ENCODE data around the gene TOP2A.
"Not testable (repeated sequence)": the region's sequence is repeated elsewhere in the genome, so short reads cannot be mapped to it uniquely, and the experiment has no call there.

The TOP2A gene

GRCh38 chr17:40376541-40376940, 41.2 kb downstream of the TOP2A start:
- DNase-seq (ENCODE audit: low spot score): not testable (repeated sequence)

DNA sequence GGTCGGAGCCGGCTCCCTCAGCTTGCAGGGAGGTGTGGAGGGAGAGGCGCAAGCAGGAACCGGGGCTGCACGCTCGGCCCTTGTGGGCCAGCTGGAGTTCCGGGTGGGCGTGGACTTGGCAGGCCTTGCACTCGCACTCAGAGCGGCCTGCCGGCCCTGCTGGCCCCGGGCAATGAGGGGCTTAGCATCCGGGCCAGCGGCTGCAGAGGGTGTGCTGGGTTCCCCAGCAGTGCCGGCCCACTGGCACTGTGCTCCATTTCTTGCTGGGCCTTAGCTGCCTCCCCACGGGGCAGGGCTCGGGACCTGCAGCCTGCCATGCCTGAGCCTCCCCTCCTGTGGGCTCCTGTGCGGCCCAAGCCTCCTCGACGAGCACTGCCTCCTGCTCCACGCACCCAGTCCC, 41.9 kb downstream of the TOP2A start:
- DNase-seq (ENCODE audit: low spot score): not testable (repeated sequence)

- no peak for DNase-seq (ENCODE audit: low spot score)
These were observed 42.7 kb downstream of the TOP2A start for GRCh38 chr17:40374821-40375498.

DNA sequence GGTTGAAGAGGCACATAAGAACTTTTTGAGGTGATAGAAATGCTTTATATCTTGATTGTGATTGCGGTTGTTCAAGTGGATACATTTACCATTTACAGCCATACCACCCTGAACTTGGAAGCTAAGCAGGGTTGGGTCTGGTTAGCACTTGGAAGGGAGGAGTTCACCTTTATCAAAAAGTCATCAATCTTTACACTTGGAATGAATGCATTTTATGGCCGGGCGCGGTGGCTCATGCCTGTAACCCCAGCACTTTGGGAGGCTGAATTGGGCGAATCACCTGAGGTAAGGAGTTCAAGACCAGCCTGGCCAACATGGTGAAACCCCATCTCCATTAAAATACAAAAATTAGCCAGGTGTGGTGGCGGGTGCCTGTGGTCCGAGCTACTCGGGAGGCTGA, 43.7 kb downstream of the TOP2A start:
- DNase-seq (ENCODE audit: low spot score): no peak

DNA sequence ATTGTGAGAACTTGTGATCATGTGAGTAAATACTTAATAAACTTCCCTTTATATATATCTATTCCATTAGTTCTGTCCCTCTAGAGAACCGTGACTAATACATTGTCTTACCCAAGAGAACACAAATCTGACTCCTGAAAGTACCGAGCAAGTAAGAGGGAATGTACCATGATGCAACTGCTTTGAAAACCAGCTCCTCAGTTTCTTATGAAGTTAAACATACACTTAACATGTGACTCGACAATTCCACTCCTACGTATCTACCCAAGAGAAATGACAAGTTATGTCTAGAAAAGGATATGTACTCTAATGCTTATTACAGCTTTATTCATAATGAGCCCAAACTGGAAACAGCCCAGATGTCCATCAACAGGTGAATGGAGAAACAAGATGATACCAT, 44.4 kb downstream of the TOP2A start:
- DNase-seq (ENCODE audit: low spot score): no peak

DNA sequence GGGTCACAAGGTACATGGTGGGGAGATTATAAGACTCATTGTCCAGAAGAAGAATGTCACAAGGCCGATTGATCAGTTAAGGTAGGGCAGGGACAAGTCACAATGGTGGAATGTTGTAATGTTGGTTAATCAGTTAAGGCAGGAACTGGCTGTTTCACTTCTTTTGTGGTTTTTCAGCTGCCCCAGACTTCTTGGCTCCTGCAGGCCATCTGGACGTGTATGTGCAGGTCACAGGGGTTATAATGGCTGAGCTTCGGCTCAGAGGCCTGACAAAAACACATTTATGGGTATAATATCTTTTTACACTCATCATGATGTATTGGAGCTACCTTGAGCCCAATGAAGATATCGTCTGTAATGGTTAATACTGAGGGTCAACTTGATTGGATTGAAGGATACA, 45.1 kb downstream of the TOP2A start:
- DNase-seq (ENCODE audit: low spot score): not testable (repeated sequence)

DNA sequence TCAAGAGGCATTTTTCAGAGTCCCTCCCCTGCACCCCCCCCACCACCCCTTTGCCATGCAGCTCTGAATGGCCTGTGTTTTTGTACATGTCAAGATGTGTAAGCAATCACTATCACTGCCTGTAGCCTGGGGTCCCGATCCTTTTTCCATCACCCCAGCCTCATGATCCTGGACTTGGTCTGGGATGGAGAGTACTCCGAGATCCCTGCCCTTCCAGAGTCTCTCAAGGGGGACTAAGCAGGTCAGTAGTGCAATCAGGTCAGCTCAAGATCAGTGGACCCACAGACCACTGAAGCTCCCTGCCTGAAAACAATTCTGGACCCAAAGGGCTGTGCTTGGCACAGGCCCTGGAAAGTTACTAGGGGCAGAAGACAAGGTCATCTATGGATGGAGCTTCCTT, 45.7 kb downstream of the TOP2A start:
- DNase-seq (ENCODE audit: low spot score): no peak

DNA sequence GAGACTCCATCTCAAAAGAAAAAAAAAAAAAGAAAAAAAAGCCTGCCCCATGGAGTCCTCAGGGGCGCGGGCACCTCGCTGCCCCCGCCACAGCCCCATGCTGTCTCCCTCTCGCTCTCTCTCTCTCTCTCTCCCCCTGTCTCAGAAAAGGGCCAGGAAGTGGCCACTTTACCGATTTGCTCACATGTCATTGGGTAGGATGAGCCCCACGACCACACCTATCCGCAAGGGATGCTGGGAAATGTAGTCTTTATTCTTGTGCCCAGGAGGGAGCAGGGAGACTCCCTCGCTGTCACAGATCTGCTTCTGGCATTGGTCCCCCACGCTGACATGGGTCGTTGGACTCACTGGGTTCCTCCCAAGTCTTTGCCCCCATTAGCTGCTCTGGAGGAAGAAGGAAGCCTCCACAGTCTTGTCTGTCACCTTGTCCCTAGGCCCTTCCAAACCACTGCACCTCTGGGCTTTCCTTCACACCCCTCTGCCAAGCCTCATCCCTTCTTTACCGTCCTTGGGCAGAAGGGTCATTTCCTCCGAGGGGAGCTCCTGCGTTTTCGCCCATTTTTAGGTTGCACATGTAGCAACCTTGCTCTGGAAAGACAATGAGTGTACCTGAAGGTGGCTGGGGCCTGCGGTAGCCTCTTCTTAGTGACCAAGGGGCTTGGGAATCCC, 46.3 kb downstream of the TOP2A start:
- peak; percentile 38 for DNase-seq (ENCODE audit: low spot score)

- DNase-seq (ENCODE audit: low spot score): no peak
These were observed 47.8 kb downstream of the TOP2A start for GRCh38 chr17:40369923-40370322.

- DNase-seq (ENCODE audit: low spot score): not testable (repeated sequence)
These were observed 50.0 kb downstream of the TOP2A start for GRCh38 chr17:40367728-40368127.

GRCh38 chr17:40366861-40367518, 50.7 kb downstream of the TOP2A start:
- DNase-seq (ENCODE audit: low spot score): no peak

DNA sequence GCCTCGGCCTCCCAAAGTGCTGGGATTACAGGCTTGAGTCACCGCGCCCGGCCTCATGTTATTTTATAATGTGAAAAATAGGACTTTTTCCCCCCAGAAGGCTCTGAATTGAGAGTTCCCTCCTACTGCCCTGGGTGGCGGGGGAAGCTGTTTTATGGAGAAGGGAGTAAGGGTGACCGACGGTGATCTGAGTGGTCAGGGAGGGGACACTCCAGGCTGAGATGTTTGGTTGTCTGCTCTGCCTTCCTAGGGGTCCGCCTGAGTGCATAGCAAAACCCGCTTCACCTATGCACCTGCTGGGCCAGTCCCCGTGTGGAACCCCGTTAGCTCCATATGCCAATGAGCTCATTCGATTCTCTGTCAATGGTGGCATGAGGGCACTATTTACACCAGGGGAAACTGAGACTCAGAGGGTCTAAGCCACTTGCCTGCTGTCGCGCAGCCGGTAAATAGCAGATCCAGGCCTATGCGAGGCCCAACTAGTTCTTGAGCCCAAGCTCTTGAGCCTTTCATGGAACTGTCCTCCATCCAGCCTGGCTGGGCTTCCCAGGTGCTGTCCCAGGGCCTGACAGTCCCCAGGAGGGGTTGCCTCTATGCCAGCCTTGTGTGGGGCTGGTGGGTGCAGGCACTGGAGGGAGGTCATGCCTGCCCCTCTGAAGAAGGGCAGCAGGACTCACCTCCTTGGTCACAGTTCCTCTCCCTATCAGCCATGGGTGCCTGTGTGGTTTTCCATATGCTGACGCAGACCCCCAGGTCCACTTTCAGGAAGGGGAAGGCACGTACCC, 51.4 kb downstream of the TOP2A start:
- no peak for DNase-seq (ENCODE audit: low spot score)

DNA sequence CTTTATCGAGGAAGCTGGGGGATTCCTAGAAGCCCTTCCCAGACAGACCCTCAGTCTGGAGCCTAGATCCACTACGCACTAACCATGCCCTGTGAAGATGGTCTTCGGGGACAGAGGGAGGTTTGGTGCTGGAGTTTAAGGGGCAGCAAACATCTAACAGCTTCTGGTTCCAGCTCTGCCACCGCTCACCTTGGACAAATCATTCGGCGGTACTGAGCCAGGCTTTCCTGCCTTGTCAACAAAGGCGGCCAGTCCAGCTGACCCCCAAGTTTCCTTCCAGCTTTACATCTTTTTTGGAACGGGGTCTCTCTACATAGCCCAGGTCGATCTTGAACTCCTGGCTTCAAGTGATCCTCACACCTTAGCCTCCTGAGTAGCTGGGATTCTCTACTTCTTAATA, 52.8 kb downstream of the TOP2A start:
- no peak for DNase-seq (ENCODE audit: low spot score)

GRCh38 chr17:40364121-40364861, 53.4 kb downstream of the TOP2A start, which contains the start of gene GJD3:
Gene GJD3 (minus strand): TSS chr17:40364737. CDS start chr17:40363815, 922 bp downstream.
- DNase-seq (ENCODE audit: low spot score): no peak

DNA sequence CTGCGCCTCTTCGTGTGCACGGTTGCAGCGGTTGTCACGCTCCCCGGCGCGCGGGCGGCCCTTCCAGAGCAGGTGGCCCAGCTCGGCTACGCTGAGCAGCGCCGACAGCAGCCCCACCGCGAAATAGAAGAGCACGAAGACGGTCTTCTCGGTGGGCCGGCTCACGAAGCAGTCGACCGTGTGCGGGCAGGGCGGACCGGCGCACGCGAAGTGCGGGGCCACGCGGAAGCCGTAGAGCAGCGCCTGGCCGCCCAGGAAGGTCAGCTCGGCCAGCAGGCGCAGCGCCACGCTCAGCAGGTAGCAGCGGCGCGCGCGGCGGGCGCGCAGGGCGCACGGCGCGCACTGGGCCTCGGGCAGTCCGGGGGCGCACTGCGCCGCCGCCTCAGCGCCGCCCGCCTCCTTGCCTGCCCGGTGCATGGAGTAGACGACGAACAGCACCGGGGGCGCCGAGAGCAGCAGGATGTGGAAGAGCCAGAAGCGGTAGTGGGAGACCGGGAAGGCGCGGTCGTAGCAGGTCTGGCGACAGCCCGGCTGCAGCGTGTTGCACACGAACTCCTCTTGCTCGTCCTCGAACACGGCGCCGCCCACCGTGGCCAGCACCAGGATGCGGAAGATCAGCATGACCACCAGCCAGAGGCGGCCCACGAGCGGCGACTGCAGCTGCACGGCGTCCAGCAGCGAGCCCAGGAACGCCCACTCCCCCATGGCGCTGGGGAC, 54.4 kb downstream of the TOP2A start:
- DNase-seq (ENCODE audit: low spot score): no peak

GRCh38 chr17:40362696-40363110, 55.0 kb downstream of the TOP2A start:
- no peak for DNase-seq (ENCODE audit: low spot score)

DNA sequence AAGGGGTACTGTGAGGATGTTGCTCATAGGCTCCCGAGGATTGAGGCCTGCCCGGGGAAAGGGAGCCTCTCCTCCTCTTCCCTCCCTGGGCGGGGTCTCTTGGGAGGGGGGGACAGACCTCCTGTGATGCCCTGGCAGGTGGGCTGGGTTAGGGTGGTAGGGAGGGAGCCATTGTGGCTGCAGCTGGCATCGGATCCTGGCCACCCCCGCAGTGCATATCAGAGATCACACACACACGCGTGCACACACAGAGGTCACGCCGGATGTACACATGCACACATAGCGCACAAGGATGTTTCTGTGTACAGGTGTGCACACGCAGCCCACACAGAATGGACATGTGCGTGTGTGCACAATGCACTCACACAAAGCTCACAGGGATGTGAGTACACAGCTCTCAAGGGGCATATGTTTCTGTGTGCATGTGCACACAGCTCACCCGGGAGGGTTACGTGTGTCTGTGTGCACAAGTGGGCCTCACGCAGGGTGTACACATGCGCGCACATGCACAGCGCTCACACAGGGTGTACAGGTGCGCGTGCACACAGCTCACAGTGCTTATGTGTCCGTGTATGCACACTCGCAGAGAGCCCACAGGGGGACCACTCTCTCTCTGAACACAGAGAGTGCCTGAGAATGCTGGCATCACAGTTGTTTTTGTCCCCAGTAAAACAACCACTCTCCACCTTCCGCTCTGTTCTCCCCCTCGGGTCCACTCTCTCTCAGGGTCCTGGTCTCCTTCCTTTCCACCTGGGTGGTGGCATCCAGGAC, 55.6 kb downstream of the TOP2A start:
- DNase-seq (ENCODE audit: low spot score): no peak

DNA sequence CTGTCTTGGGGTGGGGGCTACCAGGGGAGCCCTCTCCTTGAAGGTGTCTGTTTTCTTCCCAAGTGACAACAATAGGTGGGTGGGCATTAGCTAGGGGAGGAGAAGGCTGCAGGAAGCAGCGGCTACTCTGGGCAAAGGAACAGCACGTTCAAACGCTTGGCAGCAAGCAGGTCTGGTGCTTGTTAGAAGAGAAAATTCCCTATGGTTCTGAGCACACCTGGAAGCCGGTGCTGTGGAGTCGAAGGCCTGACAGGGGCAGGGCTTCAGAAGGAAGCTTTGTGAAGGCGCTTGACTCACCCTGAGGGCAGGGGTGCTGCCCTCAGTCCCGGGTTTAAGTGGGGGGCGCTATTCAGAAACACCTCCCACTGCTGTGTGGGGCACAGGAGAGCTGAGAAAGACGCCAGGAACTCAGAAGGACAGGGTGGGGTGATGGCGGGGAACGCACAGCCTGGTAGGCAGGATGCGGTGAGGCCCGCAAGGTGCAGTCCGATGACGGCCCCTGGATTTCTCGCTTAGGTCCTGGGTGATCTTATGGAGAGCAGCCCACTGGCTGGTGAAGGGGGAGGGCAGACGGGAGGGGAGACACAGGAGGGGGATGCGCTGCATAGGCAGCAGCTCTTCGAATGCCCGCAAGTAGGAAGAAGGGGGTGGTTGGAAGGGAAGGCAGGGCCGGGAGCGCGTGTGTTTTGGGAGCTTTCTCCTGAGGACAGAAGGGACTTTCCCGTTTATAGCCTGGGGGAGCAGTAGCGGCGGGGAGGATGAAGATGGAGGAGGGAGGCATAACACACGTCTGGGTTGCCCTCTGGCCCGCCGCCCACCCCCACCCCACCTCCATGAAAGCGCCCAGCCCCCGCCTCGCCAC, 56.4 kb downstream of the TOP2A start:
- DNase-seq (ENCODE audit: low spot score): no peak

- no peak for DNase-seq (ENCODE audit: low spot score)
These were observed 57.6 kb downstream of the TOP2A start for GRCh38 chr17:40360091-40360490.
